ENCODE data around the gene PDPR.
A peak's percentile ranks its signal among the peaks of the same experiment; 100 is the strongest.
"Not testable (repeated sequence)": the region's sequence is repeated elsewhere in the genome, so short reads cannot be mapped to it uniquely, and the experiment has no call there.

Gene PDPR

DNA sequence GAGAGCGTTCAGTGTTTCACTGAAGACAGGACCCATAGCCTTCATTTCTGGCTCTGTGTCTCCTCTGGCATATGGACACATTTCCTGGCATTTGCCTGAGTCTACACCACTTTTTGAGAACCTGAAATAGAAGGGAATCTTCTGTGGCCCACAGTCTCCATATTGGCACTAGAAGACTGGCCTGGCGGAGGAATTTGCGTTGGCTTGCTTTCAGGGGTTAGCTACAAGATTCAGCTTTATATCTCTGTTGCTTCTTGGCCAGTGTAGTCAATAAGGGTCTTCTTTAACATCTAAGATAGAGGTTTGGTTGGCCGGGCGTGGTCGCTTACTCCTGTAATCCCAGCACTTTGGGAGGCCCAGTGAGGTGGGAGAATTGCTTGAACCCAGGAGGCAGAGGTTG, 46.7 kb downstream of the PDPR start:
- Histone ChIP-seq H3K27ac (no peak overlapping the region), H3K9me3 (ENCODE audit: severe bottlenecking) (no peaks in the 10 kb centered on the region), H3K4me3 (ENCODE audit: low read depth, low read length) (no peak overlapping the region), H3K36me3 (peaks cover 39% of the 10 kb centered on the region), H3K27me3 (ENCODE audit: insufficient read depth, low read depth, severe bottlenecking) (no peaks in the 10 kb centered on the region)
- no peak for DNase-seq
- TF ChIP-seq, protein P1, sequence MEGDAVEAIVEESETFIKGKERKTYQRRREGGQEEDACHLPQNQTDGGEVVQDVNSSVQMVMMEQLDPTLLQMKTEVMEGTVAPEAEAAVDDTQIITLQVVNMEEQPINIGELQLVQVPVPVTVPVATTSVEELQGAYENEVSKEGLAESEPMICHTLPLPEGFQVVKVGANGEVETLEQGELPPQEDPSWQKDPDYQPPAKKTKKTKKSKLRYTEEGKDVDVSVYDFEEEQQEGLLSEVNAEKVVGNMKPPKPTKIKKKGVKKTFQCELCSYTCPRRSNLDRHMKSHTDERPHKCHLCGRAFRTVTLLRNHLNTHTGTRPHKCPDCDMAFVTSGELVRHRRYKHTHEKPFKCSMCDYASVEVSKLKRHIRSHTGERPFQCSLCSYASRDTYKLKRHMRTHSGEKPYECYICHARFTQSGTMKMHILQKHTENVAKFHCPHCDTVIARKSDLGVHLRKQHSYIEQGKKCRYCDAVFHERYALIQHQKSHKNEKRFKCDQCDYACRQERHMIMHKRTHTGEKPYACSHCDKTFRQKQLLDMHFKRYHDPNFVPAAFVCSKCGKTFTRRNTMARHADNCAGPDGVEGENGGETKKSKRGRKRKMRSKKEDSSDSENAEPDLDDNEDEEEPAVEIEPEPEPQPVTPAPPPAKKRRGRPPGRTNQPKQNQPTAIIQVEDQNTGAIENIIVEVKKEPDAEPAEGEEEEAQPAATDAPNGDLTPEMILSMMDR (IDR thresholded peaks at IDR 0.05; ENCODE audit: low read depth, low read length), result no peak

DNA sequence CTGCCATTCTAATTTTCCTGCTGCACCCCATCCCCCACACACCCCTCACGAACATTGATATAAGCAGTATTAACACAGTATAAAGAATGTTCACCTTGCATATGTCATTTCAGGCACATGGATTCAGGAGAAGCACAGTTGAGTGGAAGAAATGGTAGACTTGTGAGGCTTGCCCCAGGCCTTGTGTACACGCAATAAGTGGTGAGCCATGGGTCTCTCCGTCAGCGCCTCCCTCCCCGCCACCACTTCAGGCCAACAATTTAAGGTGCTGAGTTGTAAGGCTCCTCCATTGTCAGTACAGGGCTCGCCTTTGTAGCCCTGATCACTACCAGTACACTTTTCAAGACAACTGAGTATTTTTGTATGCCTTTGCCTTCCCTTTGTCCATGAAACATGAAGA, 47.2 kb downstream of the PDPR start:
- Histone ChIP-seq H3K27ac (no peak overlapping the region), H3K27me3 (ENCODE audit: insufficient read depth, low read depth, severe bottlenecking) (no peaks in the 10 kb centered on the region), H3K4me3 (ENCODE audit: low read depth, low read length) (no peak overlapping the region), H3K9me3 (ENCODE audit: severe bottlenecking) (no peaks in the 10 kb centered on the region), H3K36me3 (peaks cover 37% of the 10 kb centered on the region)
- DNase-seq, result no peak
- TF ChIP-seq, protein P1 (IDR thresholded peaks at IDR 0.05; ENCODE audit: low read depth, low read length), result no peak

DNA sequence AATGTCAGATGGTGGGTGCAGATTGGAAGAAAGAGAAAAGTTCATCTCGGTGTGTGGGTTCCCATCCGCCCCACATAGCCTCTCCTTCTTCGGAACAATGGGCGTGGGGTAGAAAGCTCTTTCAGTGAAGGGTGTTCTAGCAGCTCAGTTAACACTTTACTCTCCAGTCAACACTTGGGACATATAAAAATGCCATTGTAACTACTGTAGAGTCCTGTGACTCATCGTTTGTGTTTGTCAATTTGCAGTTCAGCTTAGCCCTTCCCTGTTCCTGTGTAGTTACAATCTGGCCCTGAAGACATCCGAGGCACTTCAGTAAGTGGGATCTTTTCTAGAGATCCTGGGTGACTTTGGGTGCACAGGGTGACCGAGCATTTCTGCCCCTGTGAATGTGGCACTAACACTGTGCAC, 47.9 kb downstream of the PDPR start:
- Histone ChIP-seq H3K4me3 (ENCODE audit: low read depth, low read length) (no peak overlapping the region), H3K9me3 (ENCODE audit: severe bottlenecking) (no peaks in the 10 kb centered on the region), H3K27ac (no peak overlapping the region), H3K36me3 (peaks cover 30% of the 10 kb centered on the region), H3K27me3 (ENCODE audit: insufficient read depth, low read depth, severe bottlenecking) (no peaks in the 10 kb centered on the region)
- TF ChIP-seq, protein P1 (IDR thresholded peaks at IDR 0.05; ENCODE audit: low read depth, low read length), result no peak
- DNase-seq, result no peak

DNA sequence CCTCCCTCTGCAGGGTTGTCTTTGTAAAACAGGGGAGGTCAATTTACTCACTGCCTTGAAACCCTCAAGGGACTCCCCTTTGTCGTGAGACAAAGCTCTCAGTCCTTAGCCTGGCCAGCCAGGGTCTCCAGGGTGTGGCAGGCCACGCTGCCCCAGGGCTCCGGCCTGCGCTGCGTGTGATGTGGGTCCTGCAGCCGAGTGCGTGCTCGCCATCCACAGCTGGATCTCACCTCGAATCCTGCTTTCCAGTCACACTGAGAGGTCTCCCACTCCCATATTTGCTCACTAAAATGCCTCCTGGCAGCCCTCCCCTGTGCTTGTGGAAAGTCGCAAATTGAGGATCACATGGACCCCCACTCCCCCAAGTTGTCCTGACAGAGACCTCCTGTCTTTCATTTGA, 49.5 kb downstream of the PDPR start:
- Histone ChIP-seq H3K4me3 (ENCODE audit: low read depth, low read length) (no peak overlapping the region), H3K9me3 (ENCODE audit: severe bottlenecking) (no peaks in the 10 kb centered on the region), H3K36me3 (peaks cover 14% of the 10 kb centered on the region), H3K27ac (no peak overlapping the region), H3K27me3 (ENCODE audit: insufficient read depth, low read depth, severe bottlenecking) (no peaks in the 10 kb centered on the region)
- no peak for DNase-seq
- TF ChIP-seq, protein P1 (IDR thresholded peaks at IDR 0.05; ENCODE audit: low read depth, low read length), result no peak

DNA sequence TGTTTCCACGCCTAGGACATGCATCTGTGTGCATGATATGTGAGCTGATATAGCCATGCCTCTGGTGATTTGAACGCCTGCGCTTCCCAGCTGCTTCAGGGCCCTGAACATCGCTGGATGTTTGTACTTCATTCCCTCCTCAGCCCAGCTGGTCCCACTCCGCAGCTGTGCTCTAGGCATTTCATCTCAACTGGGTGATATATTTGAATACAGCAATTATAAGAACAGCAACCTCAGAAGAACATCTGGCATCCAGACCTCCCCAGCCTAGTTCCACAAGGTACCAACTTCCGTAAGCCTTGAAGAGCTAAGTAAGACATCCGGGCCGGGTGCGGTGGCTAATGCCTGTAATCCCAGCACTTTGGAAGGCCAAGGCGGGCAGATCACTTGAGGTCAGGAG, 52.6 kb downstream of the PDPR start:
- not testable (repeated sequence) for H3K9me3 ChIP-seq (ENCODE audit: severe bottlenecking); H3K36me3 ChIP-seq; H3K4me3 ChIP-seq (ENCODE audit: low read depth, low read length); H3K27ac ChIP-seq; H3K27me3 ChIP-seq (ENCODE audit: insufficient read depth, low read depth, severe bottlenecking)
- peak; percentile 37 for DNase-seq

DNA sequence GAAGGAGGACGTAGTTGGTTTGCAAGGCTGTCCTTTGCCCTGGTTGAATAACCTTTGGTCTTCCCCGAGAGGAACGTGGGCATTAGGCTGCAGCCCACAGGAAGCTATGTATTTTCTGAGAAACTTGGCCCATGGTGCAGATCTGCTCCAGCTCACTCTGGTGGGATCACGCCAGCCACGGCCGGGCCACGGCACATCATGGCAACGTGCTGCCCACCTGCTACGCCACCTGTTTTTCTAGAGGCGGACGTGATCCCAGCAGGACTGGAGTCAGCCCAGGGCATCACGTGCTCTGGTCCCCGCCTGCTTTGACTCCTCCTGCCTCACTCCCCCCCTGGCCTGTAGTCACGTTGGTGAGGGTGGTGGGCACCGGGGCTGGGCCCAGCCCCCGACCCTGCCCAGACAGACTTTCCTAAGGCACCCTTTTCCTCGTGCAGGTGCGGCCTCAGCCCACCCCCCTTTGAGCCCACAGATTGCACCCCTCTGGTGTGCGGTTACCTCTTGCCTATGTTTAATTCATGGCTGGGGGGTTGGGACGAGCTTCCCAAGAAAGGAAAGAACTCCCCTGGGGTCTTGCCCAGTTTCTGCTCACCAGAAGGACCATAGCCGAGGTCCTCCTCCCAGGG, 59.2 kb downstream of the PDPR start, which contains the start of gene CLEC18C:
Gene CLEC18C (plus strand): TSS at position 576 of the 626 bp plus-strand sequence. CDS start 492 bp downstream, outside the sequence.
- H3K36me3 ChIP-seq; H3K4me3 ChIP-seq (ENCODE audit: low read depth, low read length); H3K27me3 ChIP-seq (ENCODE audit: insufficient read depth, low read depth, severe bottlenecking); H3K27ac ChIP-seq; H3K9me3 ChIP-seq (ENCODE audit: severe bottlenecking); DNase-seq: not testable (repeated sequence)

DNA sequence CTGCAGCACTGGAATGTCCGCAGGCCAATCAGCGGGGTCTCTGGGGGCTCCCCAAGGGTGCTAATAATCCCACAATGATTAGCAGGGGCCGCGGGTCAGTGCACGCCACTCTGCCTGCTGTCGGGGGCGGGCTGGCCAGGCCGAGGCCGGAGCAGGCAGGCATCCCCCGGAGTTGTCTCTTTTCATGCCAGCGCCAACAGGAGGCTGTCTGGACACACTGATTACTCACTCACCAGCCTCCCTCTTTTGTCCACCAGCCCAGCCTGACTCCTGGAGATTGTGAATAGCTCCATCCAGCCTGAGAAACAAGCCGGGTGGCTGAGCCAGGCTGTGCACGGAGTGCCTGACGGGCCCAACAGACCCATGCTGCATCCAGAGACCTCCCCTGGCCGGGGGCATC, 59.8 kb downstream of the PDPR start:
- H3K4me3 ChIP-seq (ENCODE audit: low read depth, low read length); H3K36me3 ChIP-seq; DNase-seq; H3K9me3 ChIP-seq (ENCODE audit: severe bottlenecking); H3K27me3 ChIP-seq (ENCODE audit: insufficient read depth, low read depth, severe bottlenecking); H3K27ac ChIP-seq: not testable (repeated sequence)

DNA sequence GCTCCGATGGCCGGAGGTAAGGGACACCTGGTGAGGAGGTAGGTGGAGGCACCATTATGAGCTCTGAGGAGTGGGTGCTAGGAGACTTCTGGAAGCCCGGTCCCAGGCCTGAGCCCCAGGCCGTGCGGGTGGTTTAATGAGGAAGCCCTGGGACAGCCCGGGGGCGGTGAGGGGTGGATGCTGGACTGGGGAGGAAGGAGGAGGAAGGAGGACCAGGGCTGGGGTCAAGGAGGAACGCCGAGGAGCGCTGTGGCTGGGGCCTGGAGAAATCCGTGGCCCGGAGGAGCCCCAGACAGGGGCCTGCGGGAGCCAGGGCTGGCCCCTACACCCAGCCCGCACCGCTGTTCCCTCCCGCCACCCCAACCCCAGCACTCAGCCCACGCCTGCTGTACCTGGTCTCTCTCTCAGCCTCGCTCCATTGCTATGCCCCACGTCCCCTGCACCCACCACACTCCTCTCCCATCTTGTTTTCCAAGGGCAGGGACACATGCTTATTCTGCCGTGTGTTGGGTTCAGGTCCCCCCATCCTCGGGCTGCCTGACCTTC, 60.3 kb downstream of the PDPR start:
- not testable (repeated sequence) for H3K9me3 ChIP-seq (ENCODE audit: severe bottlenecking); H3K4me3 ChIP-seq (ENCODE audit: low read depth, low read length); H3K27ac ChIP-seq; H3K27me3 ChIP-seq (ENCODE audit: insufficient read depth, low read depth, severe bottlenecking); DNase-seq; H3K36me3 ChIP-seq

DNA sequence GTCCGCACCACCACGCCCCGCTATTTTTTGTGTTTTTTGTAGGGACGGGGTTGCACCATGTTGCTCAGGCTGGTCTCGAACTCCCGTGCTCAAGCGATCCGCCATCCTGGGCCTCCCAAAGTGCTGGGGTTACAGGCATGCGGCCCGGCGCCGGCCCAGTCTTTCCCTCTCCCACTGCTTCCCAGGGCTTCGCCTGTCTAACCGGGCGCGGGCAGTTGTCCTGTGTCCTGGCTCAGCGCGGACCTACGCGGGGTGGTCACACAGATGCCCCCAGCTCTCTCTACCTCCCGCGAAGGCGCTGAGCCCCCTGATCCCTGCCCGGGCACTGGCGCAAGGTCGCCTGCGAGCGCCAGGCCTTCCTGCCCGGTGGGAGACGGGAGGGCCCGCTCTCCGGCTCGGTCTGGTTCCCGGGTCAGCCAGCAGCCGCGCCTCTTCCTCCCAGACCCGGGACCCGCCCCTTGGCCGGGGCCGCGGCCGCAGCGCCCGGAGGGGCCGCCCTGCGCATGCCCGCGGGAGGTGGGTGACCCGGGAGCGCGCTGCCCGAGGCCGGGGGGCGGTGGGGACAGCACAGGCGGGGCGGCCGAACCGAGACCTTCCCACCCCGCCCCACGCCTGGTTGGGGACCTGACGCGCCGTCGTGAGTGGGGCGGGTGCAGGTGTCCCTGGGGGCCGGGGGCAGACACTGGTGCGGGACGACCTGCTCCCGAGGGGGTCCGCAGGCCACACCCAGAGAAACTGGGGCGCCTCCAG, 73.9 kb downstream of the PDPR start:
- H3K27me3 ChIP-seq (ENCODE audit: insufficient read depth, low read depth, severe bottlenecking); H3K27ac ChIP-seq; H3K36me3 ChIP-seq; H3K4me3 ChIP-seq (ENCODE audit: low read depth, low read length); DNase-seq; H3K9me3 ChIP-seq (ENCODE audit: severe bottlenecking): not testable (repeated sequence)

DNA sequence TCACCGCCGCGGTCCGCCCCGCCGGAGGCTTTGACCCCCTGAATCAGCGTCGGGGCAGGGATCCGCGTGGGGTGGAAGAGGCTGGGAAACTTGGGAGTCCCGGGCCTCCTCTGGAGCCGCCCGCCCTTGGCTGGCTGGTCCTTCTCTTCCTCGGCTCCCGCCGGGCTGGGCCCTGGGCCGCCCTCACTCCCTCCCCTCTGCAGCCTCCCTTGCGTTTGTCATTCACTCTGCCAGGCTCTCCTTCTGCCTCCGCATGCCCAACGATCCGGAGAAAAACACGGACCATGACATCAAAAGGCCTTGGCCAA, 74.4 kb downstream of the PDPR start:
- not testable (repeated sequence) for H3K27me3 ChIP-seq (ENCODE audit: insufficient read depth, low read depth, severe bottlenecking); DNase-seq; H3K36me3 ChIP-seq; H3K27ac ChIP-seq; H3K9me3 ChIP-seq (ENCODE audit: severe bottlenecking); H3K4me3 ChIP-seq (ENCODE audit: low read depth, low read length)
